Testis (tissue), 2 donors: ENCODE results near the gene OLFM4.

Experiments used
- CTCF ChIP-seq, 3 experiments: fragments of 450-650 bp in 2 of 3; fragments of 200-600 bp in 1 of 3; sonication (generic) in 1 of 3; IDR thresholded peaks; one replicate each; pipeline ENCODE4 v1.5.1; 2016 to 2019; ENCODE audit warnings: antibody characterized with exemption in 3 of 3, mild to moderate bottlenecking in 2 of 3, moderate library complexity in 1 of 3
- POLR2A ChIP-seq: fragments of 450-650 bp; IDR thresholded peaks from one replicate; pipeline ENCODE4 v1.6.1; 2017; ENCODE audit warnings: antibody characterized with exemption, mild to moderate bottlenecking, moderate library complexity

DNA sequence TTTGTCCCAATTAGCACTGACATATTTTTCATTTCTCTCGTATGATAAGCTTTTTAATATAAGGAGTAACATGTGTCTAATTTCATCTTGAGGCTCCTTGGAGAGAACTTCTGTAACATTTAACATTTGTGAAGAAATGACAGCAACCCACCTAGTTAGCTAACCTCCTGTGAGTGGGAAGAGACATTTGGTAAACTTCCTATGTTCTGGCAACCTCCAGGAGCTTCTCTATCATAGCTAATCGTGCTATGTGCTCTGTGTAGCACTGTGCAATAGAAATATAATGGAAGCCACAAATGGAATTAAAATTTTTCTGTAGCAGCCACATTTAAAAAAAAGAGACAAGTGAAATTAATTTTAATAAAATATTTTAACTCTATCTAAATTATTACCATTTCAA, 5.4 kb upstream of the OLFM4 start:
- TF ChIP-seq CTCF (IDR thresholded peaks at IDR 0.05) (no peak), POLR2A (no peak)
